ENCODE measurements around the gene UGGT1. TPM values are rescaled to one million over a fixed set of nuclear protein-coding genes. Genes with fewer than 3 reads are reported as not detected.

Gene UGGT1
- polyA plus RNA-seq, 1 of the 3 experiments (the other 2 are of a cell fraction): 20.0 TPM

DNA sequence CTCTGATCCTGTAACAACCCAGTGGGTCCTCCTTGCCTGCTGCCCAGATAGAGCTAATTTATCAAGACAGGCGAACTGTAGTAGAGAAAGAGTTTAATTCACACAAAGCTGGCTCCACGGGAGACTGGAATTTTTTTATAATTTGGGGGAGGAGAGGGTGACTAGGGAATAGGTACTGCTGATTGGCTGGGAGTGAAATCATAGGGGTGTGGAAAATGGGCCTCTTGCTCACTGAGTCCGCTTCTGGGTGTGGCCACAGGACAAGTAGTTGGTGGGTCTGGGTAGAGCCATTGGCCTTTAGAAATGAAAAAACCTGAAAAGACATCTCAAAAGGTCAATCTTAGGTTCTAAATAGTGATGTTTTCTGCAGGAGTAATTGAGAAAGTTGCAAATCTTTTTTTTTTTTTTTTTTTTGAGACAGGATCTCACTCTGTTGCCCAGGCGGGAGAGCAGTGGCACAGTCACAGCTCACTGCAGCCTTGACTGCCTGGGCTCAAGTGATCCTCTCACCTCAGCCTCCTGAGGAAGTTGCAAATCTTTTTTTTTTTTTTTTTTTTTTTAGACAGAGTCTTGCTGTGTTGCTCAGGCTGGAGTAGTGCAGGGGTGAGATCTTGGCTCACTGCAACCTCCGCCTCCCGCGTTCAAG is 14.4 kb upstream of the UGGT1 start:
- Histone ChIP-seq H3K79me2 (ENCODE audit: insufficient read depth) (no peaks in the 10 kb centered on the region), H3K4me2 (no peak overlapping the region), H3K27me3 (ENCODE audit: insufficient read depth) (no peaks in the 10 kb centered on the region; the same call in 1 of the 2 replicates), H3K27ac (ENCODE audit: low read depth in 2 of 2, low read length in 1 of 2) (no peak overlapping the region), H3K36me3 (replicated peaks in 1 of 2; ENCODE audit: control insufficient read depth in 1 of 2, insufficient read depth in 2 of 2, low read length in 1 of 2) (no peaks in the 10 kb centered on the region), H4K20me1 (ENCODE audit: insufficient read depth) (no peaks in the 10 kb centered on the region), H3K9me3 (no peaks in the 10 kb centered on the region), H3K9me2 (no peaks in the 10 kb centered on the region), H2AFZ (ENCODE audit: low read depth) (no peak overlapping the region), H3F3A (replicated peaks; ENCODE audit: insufficient read depth) (no peaks in the 10 kb centered on the region), H3K4me1 (ENCODE audit: control insufficient read depth in 1 of 2, insufficient read depth in 2 of 2, low read depth in 1 of 2, low read length in 1 of 2) (no peaks in the 10 kb centered on the region), H3K4me3 (ENCODE audit: low read depth in 2 of 2, low read length in 1 of 2) (no peak overlapping the region), H3K9ac (no peak overlapping the region)
- TF ChIP-seq FOXJ3 (CRISPR knock-in tag; IDR thresholded peaks at IDR 0.05): no peak
- no peak for TF ChIP-seq EP300 (IDR thresholded peaks at IDR 0.05; ENCODE audit: borderline replicate concordance in 1 of 2, low read depth in 1 of 2, low read length in 1 of 2)
- no peak for TF ChIP-seq TEAD4 (IDR thresholded peaks at IDR 0.05; ENCODE audit: borderline replicate concordance, insufficient read depth)
- TF ChIP-seq RAD21 (IDR thresholded peaks at IDR 0.05; ENCODE audit: low read length): no peak
- no peak for TF ChIP-seq MEF2A (IDR thresholded peaks at IDR 0.05; ENCODE audit: borderline replicate concordance, low read depth)
- no peak for TF ChIP-seq FOSL2 (IDR thresholded peaks at IDR 0.05; ENCODE audit: borderline replicate concordance, low read depth)
- TF ChIP-seq TAF1 (IDR thresholded peaks at IDR 0.05; ENCODE audit: borderline replicate concordance, low read depth, low read length): no peak
- no peak for TF ChIP-seq EZH2phosphoT487 (IDR thresholded peaks at IDR 0.05; ENCODE audit: borderline replicate concordance, low read depth)
- POLR2A ChIA-PET: no interaction called here
- DNase-seq: no peak
- WGBS (ENCODE audit: low lambda C conversion rate): 83% methylated on average over 7 of the region's 7 CpGs
- CTCF ChIA-PET: interaction anchor here (2.0 kb wide), 1 partner anchor 13 kb away, joined by 7 read pairs; no protein-coding TSS in a partner anchor

DNA sequence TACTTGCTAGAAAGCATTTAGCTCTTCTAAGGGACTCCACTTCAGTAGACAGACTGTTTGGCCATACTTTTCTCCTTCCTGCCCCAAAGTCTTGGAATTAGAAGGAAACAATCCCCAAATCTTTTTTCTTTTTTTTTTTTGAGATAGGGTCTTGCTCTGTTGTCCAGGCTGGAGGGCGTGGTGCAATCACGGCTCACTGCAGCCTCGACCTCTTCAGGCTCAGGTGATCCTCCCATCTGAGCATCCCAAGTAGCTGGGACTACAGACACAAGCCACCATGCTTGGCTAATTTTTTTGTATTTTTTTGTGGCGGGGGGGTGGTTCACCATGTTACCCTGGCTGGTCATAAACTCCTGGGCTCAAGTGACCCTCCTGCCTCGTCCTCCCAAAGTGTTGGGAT is 6.2 kb upstream of the UGGT1 start:
- no peak for DNase-seq
- CTCF ChIA-PET: interaction anchor here (4.6 kb wide), 1 partner anchor 21 kb away, joined by 33 read pairs; no protein-coding TSS in a partner anchor
- WGBS (ENCODE audit: low lambda C conversion rate): 25% methylated on average over 5 of the region's 5 CpGs

More for the DNA sequence above, 6.2 kb upstream of the UGGT1 start:
- H3K4me2 ChIP-seq: no peak overlapping the region
- H3K79me2 ChIP-seq (ENCODE audit: insufficient read depth): no peaks in the 10 kb centered on the region
- H2AFZ ChIP-seq (ENCODE audit: low read depth): no peak overlapping the region
- H3K4me3 ChIP-seq (ENCODE audit: low read depth in 2 of 2, low read length in 1 of 2): no peak overlapping the region
- no peaks in the 10 kb centered on the region; the same call in 1 of the 2 replicates for H3K27me3 ChIP-seq (ENCODE audit: insufficient read depth)
- H4K20me1 ChIP-seq (ENCODE audit: insufficient read depth): no peaks in the 10 kb centered on the region
- no peaks in the 10 kb centered on the region for H3K9me2 ChIP-seq
- no peaks in the 10 kb centered on the region for H3K4me1 ChIP-seq (ENCODE audit: control insufficient read depth in 1 of 2, insufficient read depth in 2 of 2, low read depth in 1 of 2, low read length in 1 of 2)
- POLR2A ChIA-PET: no interaction called here
- H3F3A ChIP-seq (replicated peaks; ENCODE audit: insufficient read depth): peaks cover 6% of the 10 kb centered on the region
- H3K27ac ChIP-seq (ENCODE audit: low read depth in 2 of 2, low read length in 1 of 2): no peak overlapping the region
- no peak for TF ChIP-seq MEF2A (IDR thresholded peaks at IDR 0.05; ENCODE audit: borderline replicate concordance, low read depth)
- TF ChIP-seq FOSL2 (IDR thresholded peaks at IDR 0.05; ENCODE audit: borderline replicate concordance, low read depth): no peak
- no peak for TF ChIP-seq RAD21 (IDR thresholded peaks at IDR 0.05; ENCODE audit: low read length)
- TF ChIP-seq, protein P1, sequence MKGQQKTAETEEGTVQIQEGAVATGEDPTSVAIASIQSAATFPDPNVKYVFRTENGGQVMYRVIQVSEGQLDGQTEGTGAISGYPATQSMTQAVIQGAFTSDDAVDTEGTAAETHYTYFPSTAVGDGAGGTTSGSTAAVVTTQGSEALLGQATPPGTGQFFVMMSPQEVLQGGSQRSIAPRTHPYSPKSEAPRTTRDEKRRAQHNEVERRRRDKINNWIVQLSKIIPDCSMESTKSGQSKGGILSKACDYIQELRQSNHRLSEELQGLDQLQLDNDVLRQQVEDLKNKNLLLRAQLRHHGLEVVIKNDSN (IDR thresholded peaks at IDR 0.05; ENCODE audit: borderline replicate concordance, low read depth): no peak
- TF ChIP-seq RCOR1 (IDR thresholded peaks at IDR 0.05; ENCODE audit: low read length): no peak
- no peak for TF ChIP-seq POLR2AphosphoS5 (IDR thresholded peaks at IDR 0.05; ENCODE audit: low read depth, low read length)
- TF ChIP-seq, protein P2, sequence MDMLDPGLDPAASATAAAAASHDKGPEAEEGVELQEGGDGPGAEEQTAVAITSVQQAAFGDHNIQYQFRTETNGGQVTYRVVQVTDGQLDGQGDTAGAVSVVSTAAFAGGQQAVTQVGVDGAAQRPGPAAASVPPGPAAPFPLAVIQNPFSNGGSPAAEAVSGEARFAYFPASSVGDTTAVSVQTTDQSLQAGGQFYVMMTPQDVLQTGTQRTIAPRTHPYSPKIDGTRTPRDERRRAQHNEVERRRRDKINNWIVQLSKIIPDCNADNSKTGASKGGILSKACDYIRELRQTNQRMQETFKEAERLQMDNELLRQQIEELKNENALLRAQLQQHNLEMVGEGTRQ (IDR thresholded peaks at IDR 0.05; ENCODE audit: borderline replicate concordance, low read depth, low read length): no peak
- TF ChIP-seq, protein P3, sequence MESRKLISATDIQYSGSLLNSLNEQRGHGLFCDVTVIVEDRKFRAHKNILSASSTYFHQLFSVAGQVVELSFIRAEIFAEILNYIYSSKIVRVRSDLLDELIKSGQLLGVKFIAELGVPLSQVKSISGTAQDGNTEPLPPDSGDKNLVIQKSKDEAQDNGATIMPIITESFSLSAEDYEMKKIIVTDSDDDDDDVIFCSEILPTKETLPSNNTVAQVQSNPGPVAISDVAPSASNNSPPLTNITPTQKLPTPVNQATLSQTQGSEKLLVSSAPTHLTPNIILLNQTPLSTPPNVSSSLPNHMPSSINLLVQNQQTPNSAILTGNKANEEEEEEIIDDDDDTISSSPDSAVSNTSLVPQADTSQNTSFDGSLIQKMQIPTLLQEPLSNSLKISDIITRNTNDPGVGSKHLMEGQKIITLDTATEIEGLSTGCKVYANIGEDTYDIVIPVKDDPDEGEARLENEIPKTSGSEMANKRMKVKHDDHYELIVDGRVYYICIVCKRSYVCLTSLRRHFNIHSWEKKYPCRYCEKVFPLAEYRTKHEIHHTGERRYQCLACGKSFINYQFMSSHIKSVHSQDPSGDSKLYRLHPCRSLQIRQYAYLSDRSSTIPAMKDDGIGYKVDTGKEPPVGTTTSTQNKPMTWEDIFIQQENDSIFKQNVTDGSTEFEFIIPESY (IDR thresholded peaks at IDR 0.05; ENCODE audit: borderline replicate concordance, low read depth): no peak
- no peak for TF ChIP-seq NFIC (IDR thresholded peaks at IDR 0.05; ENCODE audit: borderline replicate concordance)
- TF ChIP-seq, protein P4, sequence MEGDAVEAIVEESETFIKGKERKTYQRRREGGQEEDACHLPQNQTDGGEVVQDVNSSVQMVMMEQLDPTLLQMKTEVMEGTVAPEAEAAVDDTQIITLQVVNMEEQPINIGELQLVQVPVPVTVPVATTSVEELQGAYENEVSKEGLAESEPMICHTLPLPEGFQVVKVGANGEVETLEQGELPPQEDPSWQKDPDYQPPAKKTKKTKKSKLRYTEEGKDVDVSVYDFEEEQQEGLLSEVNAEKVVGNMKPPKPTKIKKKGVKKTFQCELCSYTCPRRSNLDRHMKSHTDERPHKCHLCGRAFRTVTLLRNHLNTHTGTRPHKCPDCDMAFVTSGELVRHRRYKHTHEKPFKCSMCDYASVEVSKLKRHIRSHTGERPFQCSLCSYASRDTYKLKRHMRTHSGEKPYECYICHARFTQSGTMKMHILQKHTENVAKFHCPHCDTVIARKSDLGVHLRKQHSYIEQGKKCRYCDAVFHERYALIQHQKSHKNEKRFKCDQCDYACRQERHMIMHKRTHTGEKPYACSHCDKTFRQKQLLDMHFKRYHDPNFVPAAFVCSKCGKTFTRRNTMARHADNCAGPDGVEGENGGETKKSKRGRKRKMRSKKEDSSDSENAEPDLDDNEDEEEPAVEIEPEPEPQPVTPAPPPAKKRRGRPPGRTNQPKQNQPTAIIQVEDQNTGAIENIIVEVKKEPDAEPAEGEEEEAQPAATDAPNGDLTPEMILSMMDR (IDR thresholded peaks at IDR 0.05): no peak
- no peak overlapping the region for H3K9ac ChIP-seq
- no peaks in the 10 kb centered on the region for H3K36me3 ChIP-seq (replicated peaks in 1 of 2; ENCODE audit: control insufficient read depth in 1 of 2, insufficient read depth in 2 of 2, low read length in 1 of 2)
- no peaks in the 10 kb centered on the region for H3K9me3 ChIP-seq
